Stimulated activated CD4-positive, alpha-beta T cell treated with anti-CD3 and anti-CD28 coated beads, TNF-alpha, amount 100 ng/mL, for 1 hour (primary cell): ENCODE data around the gene ZNF296.
"Not testable (repeated sequence)": the region's sequence is repeated elsewhere in the genome, so short reads cannot be mapped to it uniquely, and the experiment has no call there.

Experiments used
- DNase-seq, 3 donors: peaks; one replicate each; pipeline ENCODE4 v3.0.0-alpha.2; 2020; ENCODE audit warnings: low read depth in 3 of 3, low spot score in 1 of 3

ZNF296 gene

DNA sequence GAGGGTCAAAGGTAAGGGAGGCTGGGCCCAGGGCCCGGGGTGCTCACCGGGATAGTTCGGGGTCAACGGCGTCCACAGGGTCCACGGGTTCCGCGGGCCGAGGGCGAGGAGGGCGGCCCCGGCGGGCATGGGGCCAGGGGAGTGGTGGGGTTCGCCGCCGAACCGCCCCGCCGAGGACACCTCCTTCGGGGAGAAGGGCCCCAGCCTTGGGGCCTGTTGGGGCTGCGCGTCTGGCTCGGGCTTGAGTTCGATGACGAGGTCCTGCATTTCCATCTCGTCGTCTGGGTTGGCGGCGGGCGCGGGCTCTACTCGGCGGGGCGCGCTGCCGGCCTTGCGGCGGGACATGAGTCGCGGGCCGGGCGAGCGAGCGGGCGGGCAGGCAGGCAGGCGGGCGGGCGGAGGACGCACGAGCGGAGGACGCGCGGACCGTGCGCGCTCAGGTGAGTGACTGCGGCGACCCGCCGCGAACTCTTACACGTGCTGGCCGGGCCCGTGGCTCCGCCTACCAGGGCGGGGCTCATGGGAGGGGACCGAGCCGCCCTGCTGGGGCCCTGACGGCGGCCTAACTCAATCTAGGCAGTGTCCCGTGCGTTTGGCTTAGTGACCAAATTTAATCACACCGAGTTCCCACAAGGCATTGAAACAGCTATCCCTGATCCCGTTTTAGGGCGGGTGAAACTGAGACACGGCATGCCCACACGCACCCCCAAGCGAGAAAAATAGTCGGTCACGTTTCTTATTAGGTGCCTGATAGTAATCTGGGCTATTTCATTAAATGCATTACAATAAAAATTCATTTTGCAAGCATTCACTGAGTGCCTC lies at the start of gene ZNF296:
TSS of gene ZNF296 (minus strand) at position 450 of the 822 bp plus-strand sequence. CDS start at position 345, 105 bp downstream.
- peak; percentile 33 to 67 (median 42) for DNase-seq

DNA sequence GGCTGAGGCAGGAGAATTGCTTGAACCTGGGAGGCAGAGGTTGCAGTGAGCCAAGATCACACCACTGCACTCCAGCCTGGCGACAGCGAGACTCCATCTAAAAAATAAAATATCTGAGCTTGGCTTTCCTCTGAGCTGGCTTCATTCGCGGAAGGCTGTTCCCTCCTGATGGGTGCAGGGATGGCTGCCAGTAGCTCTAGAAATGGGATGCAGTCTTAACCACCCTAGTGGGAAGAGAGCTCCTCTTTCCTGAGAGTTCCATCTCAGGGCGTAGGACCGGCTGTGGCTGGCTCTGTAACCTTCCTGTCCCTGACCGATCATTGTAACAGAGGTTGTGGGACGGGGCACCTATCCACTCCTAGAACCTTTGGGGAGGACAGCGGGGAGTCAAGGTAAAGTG lies 49.1 kb upstream of the ZNF296 start:
- DNase-seq, result no peak

DNA sequence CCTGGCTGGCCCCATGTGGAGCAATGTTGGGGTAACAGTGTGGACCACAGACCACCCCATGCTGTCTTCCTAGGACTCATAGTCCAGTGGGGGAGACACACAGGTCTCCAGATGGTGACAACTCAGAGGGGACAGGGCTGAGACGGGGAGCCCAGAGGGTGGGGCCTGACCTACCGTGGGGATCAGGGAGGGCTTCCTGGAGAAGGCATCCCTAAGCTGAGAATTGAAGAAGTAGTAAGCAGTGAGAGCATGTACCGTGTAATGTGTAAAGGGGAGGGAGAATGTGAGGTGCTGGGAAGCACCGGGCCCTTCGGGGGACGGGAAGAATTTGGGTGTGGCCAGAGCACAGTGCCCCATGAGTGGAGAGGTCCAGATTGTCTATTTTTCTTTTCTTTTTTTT lies 47.7 kb upstream of the ZNF296 start:
- no peak for DNase-seq

DNA sequence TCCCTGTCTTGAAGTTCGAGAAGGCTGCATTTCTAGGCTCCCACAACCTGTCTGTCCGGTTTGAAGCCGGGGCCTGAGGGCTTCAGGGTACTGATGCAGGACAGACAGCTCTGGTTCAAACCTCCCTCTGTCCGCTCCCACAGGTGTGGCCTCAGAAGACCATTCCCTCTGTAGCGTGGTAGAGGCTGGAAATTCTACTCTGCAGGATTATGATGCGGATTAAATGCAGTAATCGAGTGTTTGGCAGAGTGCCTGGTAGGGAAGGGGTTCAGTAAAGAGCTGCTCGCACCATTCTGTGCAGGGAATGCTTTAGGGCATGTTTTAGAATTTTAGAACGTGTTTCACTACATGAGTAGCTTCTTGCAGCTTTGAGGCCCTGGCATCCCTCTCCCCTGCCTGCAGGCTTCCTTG lies 47.2 kb upstream of the ZNF296 start:
- DNase-seq, result no peak

DNA sequence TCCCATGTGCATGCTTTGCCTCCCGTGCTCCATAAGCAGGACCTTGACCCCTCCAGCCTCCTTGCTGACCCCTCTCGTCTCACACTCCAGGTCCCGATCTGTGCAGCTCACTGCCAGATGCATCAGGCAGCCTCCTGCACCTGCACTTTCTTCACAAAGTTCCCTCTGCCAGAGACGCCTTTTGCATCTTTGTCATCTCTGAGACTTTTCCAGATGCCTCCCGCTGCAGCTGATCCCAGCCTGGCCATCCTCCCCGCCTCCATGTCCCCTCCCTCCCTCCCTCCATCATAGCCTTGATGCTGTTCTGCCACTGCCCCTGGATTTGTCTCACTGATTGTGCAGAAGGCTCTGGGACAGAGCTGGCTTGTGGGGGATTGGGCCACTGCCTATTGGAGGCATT lies 46.6 kb upstream of the ZNF296 start:
- no peak for DNase-seq

DNA sequence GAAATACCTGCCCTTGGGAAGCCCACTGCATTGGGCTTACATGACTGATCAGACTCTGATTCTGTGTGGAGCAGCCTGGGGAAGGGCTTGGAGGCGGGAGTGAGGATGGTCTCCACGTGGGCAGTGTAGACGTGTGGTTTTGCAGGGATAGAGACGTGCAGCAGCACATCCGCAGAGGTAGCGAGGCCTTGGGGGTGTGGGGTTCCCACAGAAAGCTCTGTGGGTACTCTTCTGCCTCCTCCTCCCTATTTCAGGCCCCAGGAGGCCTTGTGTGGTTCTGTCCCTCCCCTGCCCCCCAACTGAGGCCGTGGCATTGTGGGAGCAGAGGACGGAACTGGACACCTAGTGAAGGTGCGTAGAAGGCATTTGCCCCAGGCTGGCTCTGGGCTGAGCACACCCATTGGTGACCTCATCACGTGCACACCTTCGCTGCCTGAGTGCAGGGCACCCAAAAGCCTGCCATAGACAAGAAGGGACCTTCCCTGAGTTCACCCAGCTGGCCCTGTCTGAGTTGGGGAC lies 45.6 kb upstream of the ZNF296 start:
- no peak for DNase-seq

DNA sequence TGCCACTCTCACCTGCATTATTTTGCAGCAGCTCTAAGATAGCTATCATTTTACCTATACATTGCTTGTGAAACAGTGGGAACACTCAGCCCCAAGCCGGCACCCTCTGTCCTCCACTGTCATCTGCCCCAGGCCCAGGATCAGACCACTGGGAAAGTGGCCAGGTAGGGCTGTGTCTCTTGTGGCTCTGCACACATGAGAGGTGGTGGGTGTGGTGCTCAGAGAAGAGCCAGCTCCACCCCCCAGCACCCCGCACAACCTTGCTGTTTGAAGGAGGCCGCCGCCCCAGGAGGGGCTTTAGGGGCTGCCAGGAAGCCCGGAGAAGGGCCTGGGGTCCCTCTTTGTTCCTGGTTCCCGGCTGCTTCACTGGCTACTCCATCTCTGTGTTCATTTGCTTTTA lies 43.3 kb upstream of the ZNF296 start:
- no peak for DNase-seq

DNA sequence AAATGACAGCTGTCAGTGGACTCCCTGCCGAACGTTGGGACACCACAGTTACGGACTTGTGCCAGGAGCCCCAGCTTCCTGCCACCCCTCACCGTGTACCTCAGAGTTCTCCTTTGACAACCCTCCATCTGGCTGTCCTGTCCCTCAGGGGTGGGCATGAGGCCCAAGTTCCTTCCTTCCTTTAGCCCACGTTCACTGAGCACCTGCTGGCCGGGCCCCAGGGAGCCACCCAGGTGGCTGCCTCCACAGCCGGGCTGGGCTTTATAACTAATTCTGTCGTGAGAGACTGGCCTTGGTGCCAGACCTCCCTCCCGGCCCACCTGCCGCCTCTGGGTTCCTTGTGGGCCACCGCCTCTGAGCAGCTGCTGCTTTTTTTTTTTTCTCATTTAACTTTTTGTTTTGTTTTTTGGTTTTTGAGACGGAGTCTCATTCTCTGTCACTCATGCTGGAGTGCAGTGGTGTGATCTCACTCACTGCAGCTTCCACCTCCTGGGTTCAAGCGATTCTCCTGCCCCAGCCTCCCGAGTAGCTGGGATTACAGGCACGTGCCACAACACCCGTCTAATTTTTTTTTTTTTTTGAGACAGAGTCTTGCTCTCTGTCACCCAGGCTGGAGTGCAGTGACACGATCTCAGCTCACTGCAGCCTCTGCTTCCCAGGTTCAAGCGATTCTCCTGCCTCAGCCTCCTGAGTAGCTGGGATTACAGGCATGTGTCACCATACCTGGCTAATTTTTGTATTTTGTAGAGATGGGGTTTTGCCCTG lies 42.5 kb upstream of the ZNF296 start:
- DNase-seq, result not testable (repeated sequence)

DNA sequence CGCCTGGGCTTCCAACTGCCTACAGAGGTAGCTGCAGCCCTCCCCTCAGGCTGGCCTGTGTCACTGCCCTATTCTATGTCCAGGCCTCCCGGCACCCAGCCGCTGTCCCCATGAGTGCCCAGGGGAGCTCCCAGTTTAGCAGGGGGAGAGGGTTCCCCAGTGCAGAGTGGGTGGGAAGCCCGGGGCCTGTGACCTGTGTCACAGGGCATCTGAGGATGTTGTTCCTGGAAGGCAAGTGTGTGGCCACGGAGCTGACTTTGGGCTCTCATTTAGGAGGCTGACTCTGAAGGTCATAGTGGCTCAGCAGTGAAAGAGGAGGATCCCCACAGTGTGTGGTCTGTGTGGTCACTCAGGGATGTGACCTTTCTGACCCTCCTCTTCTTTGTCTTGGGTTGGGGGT lies 41.8 kb upstream of the ZNF296 start:
- no peak for DNase-seq

DNA sequence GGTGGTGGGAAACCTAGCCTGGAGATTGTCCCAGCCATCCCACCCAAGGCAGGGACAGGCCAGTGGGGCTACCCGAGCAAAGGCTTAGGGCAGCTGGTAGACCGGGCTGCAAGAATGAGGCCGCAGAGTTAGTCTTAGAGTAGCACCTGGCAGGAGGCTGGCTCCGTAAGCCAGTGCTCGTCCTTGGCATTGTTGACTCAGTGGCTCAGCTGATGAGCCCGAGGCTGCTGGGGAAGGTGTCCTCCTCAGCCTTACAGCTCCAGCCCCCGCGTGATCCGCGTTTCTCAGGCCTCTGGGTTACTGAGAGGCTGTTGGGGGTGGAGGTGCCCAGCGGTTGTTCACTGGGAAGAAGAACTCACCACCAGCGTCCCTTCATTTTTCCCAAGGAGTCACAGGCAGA lies 41.4 kb upstream of the ZNF296 start:
- DNase-seq, result no peak

DNA sequence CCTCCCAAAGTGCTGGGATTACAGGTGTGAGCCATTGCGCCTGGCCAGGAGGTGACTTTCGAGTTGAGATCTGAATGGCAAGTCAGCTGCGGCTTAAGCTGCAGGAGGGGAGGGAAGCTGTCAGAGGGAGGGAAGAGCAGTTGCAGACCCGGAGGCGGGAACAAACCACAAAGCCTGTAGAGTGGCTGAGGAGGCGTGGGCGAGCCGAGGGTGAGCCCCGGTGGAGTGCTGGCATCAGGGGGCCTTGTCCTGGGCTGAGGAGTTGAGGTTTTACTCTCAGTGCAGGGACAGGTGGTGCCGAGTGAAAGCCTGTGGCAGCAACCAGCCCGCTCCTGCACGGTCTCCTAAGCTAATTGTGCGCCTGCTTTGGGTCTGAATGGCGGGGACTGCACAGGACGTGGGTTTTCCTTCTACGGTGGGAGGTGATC lies 40.9 kb upstream of the ZNF296 start:
- peak in 1 of 3 donors; percentile 30 for DNase-seq

DNA sequence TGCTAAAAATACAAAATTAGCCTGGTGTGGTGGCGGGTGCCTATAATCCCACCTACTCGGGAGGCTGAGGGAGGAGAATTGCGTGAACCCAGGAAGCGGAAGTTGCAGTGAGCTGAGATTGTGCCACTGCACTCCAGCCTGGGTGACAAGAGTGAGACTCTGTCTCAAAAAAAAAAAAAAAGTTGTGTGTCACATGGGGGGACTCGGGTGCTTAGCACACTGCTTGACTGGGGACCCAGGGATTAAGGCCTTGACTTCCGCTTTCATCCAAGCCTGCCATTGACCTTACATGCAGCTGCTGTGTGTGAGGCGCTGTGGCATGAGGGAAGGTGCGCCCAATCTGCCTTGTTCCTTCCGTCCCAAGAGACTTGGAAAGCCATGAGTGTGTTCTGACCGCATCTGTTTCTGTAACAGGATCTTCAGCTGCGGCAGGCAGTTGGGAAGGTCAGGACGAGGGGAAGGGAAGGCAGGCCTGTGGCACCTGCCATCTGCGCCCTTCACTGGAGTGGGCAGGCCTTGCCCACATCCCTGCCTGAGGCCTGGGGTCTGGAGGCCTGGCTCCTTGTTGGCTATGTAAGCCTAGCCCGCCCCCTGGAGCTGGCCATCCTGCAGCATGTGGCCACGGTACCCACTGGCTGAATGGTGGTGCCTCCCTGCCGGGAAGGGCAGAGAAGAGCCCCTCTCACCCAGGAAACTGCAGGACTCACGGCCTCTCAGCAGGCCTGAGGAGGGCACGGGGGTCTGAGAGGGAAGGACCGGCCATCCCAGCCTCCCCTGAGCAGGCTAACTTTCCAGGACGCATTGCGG lies 39.7 kb upstream of the ZNF296 start:
- DNase-seq, result no peak

DNA sequence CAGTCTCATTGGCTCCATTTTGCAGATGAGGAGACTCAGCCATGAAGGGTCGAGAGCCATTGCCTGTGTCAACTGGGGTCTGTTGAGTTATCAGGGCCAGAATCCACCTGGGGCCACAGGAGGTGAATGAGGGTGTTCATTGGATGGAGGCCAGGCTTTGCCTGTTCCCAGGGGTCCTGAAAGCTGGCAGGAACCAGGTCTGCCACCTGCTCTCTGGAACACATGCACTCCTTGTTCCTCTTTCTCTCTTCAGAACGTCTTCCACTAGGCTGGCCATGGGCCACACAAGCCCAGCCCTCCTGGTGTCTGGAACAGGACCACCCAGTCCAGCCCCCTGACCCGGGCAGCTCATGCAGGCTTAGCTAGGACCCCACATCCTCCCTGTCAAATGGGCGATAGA lies 37.8 kb upstream of the ZNF296 start:
- DNase-seq, result no peak

DNA sequence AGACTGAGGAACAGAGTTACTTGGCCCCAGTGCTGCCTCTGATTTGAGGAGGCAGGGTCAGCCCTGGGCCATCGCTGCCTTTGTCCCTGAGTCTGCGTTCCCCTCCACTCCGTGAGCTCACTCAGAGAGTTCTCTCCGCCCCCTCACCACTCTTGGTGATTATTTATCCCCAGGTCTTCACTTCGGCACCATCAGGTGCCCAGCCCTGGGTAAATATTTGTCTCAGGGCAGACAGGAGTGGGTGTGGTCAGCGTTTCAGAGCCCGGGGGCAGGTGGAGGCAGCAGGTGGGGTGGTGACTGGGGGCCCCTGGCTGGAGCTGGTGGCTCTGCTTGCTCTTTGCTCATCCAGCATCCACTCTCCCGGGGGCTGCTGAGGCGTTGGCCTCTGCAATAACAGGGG lies 37.4 kb upstream of the ZNF296 start:
- no peak for DNase-seq

DNA sequence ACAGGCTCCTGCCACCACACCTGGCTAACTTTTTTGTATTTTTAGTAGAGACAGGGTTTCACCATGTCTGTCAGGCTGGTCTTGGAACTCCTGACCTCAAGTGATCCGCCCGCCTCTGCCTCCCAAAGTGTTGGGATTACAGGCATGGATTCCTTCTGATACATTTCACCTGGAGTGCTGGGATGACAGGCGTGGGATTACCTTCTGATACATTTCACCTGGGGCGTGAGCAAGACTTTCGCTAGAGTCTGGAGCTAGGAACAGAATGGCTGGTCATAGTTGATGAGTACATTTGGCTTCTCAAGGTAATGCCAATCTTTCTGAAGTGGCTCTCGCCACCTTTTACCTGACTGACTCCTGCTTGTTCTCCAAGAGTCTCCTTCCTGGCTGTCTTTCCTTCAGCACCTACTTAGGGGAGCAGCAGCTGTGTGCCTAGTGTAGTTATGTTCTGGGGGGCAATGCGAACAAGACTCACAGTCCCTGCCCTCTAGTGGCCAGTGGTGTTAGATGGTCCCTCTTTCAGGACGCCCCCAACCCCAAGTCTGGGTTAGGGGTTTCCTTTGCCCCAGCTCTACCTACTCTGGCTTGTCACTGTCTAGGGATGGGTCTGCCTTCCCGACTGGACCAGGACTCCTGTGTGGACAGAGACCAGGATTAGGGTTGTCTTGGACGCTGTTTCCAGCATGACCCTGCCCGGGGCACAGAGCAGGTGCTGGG lies 36.0 kb upstream of the ZNF296 start:
- DNase-seq, result no peak

DNA sequence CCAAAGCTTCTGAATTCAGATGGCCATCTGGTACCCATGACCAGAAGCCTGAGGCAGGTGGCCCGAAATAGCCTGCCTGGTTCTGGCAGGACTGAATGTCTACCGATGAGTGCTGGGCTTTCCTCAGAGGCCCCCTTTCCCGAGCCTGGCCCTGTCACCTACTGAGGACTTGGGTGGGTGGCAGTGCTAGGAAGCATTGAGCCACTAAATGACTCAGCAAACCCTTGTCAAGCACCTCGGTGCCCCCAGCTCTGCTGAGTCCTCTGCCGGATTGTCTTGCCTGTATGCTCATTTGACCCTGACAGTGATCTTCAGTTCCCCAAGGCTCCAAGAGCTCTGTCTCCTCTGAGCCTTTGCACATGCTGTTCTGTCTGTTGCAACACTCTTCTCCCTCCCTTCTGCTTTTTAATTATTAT lies 34.6 kb upstream of the ZNF296 start:
- no peak for DNase-seq

DNA sequence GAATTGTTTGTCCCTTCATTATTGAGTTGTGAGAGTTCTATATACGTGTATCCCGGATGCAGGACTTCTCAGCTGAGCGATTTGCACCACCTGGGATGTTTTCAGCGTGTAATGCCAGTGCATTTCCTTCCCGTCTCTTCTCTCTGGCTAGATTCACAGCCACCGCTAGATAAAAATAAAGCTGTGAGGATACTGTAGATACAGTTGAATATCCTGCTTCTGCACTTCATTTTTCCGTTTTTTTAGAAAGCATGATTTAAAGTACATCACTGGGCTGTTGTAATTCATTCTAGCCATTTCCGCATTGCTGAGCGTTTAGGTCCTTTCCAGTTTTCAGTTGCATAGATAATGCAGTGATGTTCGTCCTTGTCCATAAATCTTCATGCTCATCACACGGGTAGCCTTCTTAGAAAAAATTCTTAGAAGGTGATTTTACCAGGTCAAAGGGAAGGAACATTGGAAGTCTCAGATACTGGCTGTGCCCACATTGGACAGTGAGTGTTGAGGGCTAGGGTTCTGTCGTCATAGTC lies 31.4 kb upstream of the ZNF296 start:
- DNase-seq, result no peak

DNA sequence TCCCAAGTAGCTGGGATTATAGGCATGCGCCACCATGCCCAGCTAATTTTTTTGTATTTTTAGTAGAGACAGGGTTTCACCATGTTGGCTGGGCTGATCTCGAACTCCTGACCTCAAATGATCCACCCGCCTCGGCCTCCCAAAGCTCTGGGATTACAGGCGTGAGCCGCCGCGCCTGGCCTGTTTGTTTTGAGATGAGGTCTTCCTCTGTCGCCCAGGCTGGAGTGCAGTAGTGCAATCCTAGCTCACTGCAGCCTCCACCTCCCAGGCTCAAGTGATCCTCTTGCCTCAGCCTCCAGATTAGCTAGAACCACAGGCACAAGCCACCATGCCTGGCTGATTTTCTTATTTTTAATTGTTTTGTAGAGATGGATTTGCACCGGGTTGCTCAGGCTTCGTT lies 30.1 kb upstream of the ZNF296 start:
- DNase-seq, result not testable (repeated sequence)

DNA sequence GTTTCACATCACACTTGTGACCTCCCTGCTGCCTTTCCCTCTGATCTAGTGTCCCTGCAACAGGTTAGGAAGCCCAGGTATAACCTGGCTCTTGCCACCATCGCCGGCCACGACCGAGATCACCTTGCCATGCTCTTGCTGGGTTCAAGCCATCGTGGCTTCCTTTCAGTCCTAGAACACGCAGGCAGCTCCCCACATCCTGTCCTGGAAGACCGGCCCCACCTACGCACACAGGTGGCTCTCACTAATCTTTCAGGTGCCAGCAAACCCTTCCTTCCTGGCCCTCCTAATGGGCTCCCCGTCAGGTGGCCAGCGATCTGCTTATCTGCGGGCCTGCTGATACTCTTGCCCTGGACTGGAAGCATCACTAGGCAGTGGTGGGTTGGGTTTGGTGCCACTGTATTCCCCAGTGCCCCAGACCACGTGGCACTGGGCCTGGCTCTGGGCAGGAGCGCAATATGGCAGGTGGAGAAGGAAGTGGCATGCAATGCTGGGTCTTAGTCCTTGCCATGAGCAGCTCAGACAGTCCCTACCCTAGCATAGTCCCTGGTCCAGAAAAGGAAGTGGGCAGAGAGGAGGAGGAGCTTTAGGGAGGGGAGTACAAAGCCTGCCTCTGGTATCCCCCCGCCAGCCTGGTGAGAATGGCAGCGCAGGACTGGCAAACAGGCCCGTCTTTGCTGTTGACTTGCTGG lies 28.5 kb upstream of the ZNF296 start:
- no peak for DNase-seq
